Panc1 (cell line): Measurements from ENCODE around the gene CLEC18C.

Source experiments
- POLR2AphosphoS5 ChIP-seq: IDR thresholded peaks from 2 replicates; pipeline ENCODE4 v1.6.1; 2012; ENCODE audit warnings: mild to moderate bottlenecking, low read depth, low read length, moderate library complexity
- TCF7L2 ChIP-seq: IDR thresholded peaks from 2 replicates; pipeline ENCODE4 v1.6.1; 2011; ENCODE audit warnings: mild to moderate bottlenecking, low read depth, low read length, inconsistent platforms
- TF ChIP-seq, protein P1 (sequence below): fragments of 450-650 bp; IDR thresholded peaks from 2 replicates; pipeline ENCODE4 v1.5.1; 2017; ENCODE audit warnings: mild to moderate bottlenecking
- TF ChIP-seq, protein P2 (sequence below), 2 experiments: IDR thresholded peaks; 2 replicates each; pipeline ENCODE4 v1.6.1; 2011 to 2012; ENCODE audit warnings: low read depth in 2 of 2, control low read depth in 1 of 2, low read length in 1 of 2, mild to moderate bottlenecking in 1 of 2, moderate library complexity in 1 of 2; ENCODE audit not compliant: insufficient read depth in 1 of 2

DNA sequence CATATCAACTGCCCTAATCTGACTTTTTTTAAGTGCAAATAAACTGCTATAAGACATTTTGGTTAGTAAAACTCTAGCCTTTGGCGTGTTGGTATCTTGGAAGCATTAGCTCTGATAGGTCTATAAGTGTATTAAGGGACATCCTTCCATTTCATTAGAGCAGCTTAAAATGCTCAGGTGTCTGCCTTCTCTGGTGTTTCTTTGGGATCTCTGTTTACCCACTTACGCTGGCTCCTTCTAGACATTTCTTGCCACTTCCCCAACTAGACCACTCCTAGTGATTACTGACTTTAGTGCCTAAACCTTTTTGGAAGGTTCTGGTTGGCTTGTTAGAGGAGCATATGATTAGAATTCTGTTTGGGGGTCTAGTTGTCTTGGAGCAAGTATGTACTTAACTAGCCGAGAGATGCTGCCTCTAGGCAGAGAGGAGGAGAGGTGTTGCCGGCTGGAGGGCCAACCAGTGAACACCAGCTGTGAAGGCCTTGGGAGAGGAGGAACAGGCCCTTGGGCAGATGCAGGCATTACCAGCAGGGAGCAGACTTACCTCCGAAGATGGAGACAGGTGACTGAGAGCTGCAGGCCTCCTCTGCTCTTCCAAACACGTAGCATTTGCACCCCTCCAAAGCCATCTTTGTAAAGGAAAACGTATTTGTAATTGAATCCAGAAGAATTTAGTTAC, 15.2 kb upstream of the CLEC18C start:
- TF ChIP-seq, protein P1, sequence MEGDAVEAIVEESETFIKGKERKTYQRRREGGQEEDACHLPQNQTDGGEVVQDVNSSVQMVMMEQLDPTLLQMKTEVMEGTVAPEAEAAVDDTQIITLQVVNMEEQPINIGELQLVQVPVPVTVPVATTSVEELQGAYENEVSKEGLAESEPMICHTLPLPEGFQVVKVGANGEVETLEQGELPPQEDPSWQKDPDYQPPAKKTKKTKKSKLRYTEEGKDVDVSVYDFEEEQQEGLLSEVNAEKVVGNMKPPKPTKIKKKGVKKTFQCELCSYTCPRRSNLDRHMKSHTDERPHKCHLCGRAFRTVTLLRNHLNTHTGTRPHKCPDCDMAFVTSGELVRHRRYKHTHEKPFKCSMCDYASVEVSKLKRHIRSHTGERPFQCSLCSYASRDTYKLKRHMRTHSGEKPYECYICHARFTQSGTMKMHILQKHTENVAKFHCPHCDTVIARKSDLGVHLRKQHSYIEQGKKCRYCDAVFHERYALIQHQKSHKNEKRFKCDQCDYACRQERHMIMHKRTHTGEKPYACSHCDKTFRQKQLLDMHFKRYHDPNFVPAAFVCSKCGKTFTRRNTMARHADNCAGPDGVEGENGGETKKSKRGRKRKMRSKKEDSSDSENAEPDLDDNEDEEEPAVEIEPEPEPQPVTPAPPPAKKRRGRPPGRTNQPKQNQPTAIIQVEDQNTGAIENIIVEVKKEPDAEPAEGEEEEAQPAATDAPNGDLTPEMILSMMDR, result no peak
- TF ChIP-seq TCF7L2 (no peak), POLR2AphosphoS5 (no peak)
- TF ChIP-seq, protein P2, sequence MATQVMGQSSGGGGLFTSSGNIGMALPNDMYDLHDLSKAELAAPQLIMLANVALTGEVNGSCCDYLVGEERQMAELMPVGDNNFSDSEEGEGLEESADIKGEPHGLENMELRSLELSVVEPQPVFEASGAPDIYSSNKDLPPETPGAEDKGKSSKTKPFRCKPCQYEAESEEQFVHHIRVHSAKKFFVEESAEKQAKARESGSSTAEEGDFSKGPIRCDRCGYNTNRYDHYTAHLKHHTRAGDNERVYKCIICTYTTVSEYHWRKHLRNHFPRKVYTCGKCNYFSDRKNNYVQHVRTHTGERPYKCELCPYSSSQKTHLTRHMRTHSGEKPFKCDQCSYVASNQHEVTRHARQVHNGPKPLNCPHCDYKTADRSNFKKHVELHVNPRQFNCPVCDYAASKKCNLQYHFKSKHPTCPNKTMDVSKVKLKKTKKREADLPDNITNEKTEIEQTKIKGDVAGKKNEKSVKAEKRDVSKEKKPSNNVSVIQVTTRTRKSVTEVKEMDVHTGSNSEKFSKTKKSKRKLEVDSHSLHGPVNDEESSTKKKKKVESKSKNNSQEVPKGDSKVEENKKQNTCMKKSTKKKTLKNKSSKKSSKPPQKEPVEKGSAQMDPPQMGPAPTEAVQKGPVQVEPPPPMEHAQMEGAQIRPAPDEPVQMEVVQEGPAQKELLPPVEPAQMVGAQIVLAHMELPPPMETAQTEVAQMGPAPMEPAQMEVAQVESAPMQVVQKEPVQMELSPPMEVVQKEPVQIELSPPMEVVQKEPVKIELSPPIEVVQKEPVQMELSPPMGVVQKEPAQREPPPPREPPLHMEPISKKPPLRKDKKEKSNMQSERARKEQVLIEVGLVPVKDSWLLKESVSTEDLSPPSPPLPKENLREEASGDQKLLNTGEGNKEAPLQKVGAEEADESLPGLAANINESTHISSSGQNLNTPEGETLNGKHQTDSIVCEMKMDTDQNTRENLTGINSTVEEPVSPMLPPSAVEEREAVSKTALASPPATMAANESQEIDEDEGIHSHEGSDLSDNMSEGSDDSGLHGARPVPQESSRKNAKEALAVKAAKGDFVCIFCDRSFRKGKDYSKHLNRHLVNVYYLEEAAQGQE (IDR thresholded peaks at IDR 0.05; ENCODE audit: insufficient read depth in 1 of 2, low read depth in 2 of 2, low read length in 1 of 2), result no peak
